Subcutaneous abdominal adipose tissue (tissue), 5 donors: Measurements from ENCODE around the gene TRIM45.

Experiments
- H3K27ac ChIP-seq: one replicate; pipeline ENCODE4 v1.7.0; 2013; ENCODE audit warnings: low read depth, mild to moderate bottlenecking, inconsistent platforms, low read length, moderate library complexity
- H3K27me3 ChIP-seq, 5 donors: one replicate each; pipeline ENCODE4 v1.7.0; 2013; ENCODE audit warnings: low read length in 5 of 5, inconsistent platforms in 1 of 5; ENCODE audit not compliant: control insufficient read depth in 5 of 5, insufficient read depth in 4 of 5
- H3K36me3 ChIP-seq, 5 donors: one replicate each; pipeline ENCODE4 v1.7.0; 2013; ENCODE audit warnings: low read length in 5 of 5; ENCODE audit not compliant: control insufficient read depth in 5 of 5, insufficient read depth in 5 of 5
- H3K4me1 ChIP-seq, 5 donors: one replicate each; pipeline ENCODE4 v1.7.0; 2013; ENCODE audit warnings: low read length in 5 of 5, mild to moderate bottlenecking in 3 of 5, moderate library complexity in 1 of 5; ENCODE audit not compliant: control insufficient read depth in 5 of 5, insufficient read depth in 5 of 5
- H3K4me3 ChIP-seq, 5 donors: one replicate each; pipeline ENCODE4 v1.7.0; 2013; ENCODE audit warnings: low read length in 5 of 5, low read depth in 1 of 5
- H3K9ac ChIP-seq, 5 donors: one replicate each; pipeline ENCODE4 v1.7.0; 2013; ENCODE audit warnings: low read length in 5 of 5, mild to moderate bottlenecking in 4 of 5, moderate library complexity in 3 of 5
- H3K9me3 ChIP-seq, 5 donors: one replicate each; pipeline ENCODE4 v1.7.0; 2013; ENCODE audit warnings: low read length in 5 of 5; ENCODE audit not compliant: control insufficient read depth in 5 of 5
- donor health status: healthy.
- donor health status: healthy.
- donor health status: healthy.
- donor health status: healthy.
- donor health status: healthy.

TRIM45 gene

DNA sequence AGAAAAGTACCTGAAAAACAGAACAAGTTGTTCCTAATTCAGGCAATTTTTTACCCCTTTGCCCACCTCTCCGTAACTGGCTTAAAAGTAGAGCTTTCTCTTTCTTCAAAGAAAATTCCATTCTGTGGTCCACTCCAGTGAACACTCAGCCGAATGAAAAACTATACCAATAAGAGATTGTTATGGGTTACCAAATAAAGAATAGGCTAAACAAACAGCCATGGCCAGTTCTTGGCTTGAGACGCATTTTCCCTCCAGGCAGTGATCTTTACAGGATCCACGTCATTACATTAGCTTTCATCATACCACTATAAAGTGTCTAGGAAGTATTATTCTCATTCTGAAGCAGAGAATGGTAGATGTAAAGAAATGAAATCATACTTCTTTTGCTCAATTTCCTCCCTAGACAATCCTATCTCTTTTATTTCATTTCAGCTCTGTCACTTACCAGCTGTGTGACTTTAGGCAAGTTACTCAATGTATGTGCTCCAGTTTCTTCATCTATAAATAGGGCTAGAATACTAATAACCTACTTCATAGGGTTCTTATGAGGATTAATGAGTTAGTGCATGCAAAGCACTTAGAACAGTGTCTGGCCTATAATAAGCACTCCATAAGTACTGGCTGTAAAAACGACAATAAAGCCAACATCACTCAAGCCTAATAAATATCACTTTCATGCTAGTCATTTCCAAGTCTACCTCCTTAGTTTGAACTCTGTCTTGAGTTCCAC lies 26.5 kb upstream of the TRIM45 start:
- no peak overlapping the region for H3K9ac ChIP-seq
- no peaks in the 10 kb centered on the region for H3K36me3 ChIP-seq
- no peak overlapping the region for H3K4me3 ChIP-seq
- H3K9me3 ChIP-seq: no peaks in the 10 kb centered on the region
- H3K27me3 ChIP-seq: peaks cover 0 to 4% (median 0%) of the 10 kb centered on the region in 5 donors
- H3K4me1 ChIP-seq: no peaks in the 10 kb centered on the region
- H3K27ac ChIP-seq: no peak overlapping the region

- no peak overlapping the region for H3K4me3 ChIP-seq
Observed at GRCh38 chr1:117147341-117147831, 25.8 kb upstream of the TRIM45 start.

DNA sequence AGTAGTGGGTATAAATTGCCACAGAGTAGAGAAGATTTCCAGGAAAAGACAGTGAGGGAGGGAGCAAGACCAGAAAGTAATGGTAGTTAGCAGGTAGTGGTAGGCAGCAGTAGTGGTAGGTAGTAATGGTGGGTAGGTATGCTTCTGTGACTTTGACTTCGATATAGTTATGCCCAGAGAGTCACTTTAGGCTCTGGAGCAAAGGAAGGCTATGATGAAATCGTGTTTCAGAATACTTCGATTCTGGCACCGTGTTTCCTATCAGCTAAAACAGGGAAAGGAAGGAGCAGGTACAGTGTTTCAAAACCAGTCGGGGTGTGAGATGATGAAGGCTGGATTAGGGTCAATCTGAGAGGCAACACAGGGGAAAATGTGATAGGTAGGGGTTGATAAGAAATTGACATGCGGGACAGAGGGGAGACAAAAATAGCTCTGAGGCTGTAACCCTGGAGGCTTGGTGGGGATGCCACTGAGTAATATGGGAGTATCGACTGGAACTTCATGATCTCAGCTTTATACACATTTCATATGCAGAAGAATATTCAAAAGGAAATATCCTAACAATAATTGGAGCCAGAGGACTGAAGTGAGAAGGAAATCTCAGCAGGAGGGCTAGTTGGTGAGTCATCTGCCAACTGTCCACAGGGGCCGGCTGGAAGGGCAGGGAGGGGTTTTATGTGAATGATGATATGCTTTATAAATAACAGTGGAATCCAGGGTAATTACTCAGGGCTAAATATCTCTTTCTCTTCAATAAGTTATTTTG lies 25.2 kb upstream of the TRIM45 start:
- Histone ChIP-seq H3K9ac (no peak overlapping the region), H3K9me3 (no peaks in the 10 kb centered on the region), H3K4me1 (no peaks in the 10 kb centered on the region), H3K36me3 (no peaks in the 10 kb centered on the region), H3K4me3 (no peak overlapping the region), H3K27ac (no peak overlapping the region), H3K27me3 (peaks cover 0 to 4% (median 0%) of the 10 kb centered on the region in 5 donors)

More at GRCh38 chr1:117147341-117147831, 25.8 kb upstream of the TRIM45 start:
- Histone ChIP-seq H3K4me1 (no peaks in the 10 kb centered on the region), H3K36me3 (no peaks in the 10 kb centered on the region), H3K9me3 (no peaks in the 10 kb centered on the region), H3K27ac (no peak overlapping the region), H3K9ac (no peak overlapping the region), H3K27me3 (peaks cover 0 to 4% (median 0%) of the 10 kb centered on the region in 5 donors)

DNA sequence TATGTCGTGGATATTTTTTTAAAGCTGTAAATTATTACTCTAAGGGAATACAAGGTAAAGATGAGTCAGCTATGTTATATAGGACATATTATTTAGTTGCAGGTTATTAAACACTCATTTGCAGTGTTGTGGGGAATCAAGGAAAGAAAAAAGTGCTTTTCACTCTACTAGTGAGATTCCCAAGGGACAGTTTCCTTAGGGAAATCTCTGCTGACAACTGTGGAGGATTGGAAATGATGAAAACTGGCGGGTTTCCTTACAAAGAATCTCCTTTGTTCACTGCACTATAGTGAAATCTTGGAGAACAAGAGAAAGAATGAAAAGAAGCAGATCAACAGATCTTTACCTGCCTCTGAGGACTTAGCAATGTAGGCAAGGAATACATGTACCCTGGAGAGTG lies 24.5 kb upstream of the TRIM45 start:
- H3K27me3 ChIP-seq: peaks cover 0 to 4% (median 0%) of the 10 kb centered on the region in 5 donors
- no peaks in the 10 kb centered on the region for H3K9me3 ChIP-seq

DNA sequence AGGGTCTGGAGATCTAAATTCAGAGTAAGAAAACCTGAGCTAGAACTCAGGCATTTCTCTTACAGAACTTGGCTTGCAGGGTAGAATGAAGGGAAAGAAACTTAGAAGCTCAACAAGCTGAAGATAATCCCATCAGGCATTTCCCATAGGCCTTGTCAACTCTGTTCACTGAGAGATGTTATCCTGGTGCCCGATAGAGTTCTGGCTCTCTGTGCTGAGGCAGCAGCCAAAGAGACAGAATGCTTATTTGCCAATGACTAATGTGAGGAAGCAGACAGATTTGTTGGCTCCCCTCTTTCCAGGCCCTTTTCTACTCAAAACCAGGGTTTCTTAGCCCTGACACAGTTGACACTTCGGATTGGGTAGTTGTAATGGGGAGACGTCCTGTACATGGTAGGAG lies 22.3 kb upstream of the TRIM45 start:
- Histone ChIP-seq H3K9me3 (no peaks in the 10 kb centered on the region), H3K4me3 (no peak overlapping the region), H3K9ac (no peak overlapping the region), H3K36me3 (no peaks in the 10 kb centered on the region), H3K27me3 (peaks cover 0 to 4% (median 0%) of the 10 kb centered on the region in 5 donors), H3K27ac (no peak overlapping the region), H3K4me1 (no peaks in the 10 kb centered on the region)

More for the DNA sequence above, 24.5 kb upstream of the TRIM45 start:
- Histone ChIP-seq H3K27ac (no peak overlapping the region), H3K36me3 (no peaks in the 10 kb centered on the region), H3K4me1 (no peaks in the 10 kb centered on the region), H3K4me3 (no peak overlapping the region), H3K9ac (no peak overlapping the region)

GRCh38 chr1:117143172-117143571 lies 21.6 kb upstream of the TRIM45 start:
- no peak overlapping the region for H3K4me3 ChIP-seq
- no peaks in the 10 kb centered on the region for H3K9me3 ChIP-seq
- no peak overlapping the region for H3K9ac ChIP-seq
- H3K27me3 ChIP-seq: peaks cover 0 to 4% (median 0%) of the 10 kb centered on the region in 5 donors
- H3K4me1 ChIP-seq: no peaks in the 10 kb centered on the region
- no peak overlapping the region for H3K27ac ChIP-seq
- no peaks in the 10 kb centered on the region for H3K36me3 ChIP-seq

DNA sequence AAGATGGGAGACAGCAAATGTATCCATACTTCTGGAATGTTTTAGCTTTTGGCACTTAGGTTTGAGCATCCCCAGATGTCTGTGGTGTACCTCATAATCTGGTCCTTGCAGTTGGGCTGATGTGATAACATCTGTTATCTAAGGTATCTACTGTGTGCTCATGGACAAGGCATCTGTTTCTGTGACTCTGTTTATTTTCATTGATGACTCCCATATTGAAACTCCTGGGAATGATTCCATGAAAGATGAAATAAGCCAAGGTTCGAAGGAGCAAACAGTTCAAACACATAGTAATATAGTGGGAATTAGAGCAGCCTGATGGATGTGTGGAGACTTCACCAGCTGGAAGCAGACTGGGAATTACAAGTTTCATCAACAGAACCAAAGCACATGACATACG lies 20.7 kb upstream of the TRIM45 start:
- Histone ChIP-seq H3K27ac (no peak overlapping the region), H3K27me3 (peaks cover 0 to 4% (median 0%) of the 10 kb centered on the region in 5 donors), H3K36me3 (no peaks in the 10 kb centered on the region), H3K4me3 (no peak overlapping the region), H3K9me3 (no peaks in the 10 kb centered on the region), H3K9ac (no peak overlapping the region), H3K4me1 (no peaks in the 10 kb centered on the region)

DNA sequence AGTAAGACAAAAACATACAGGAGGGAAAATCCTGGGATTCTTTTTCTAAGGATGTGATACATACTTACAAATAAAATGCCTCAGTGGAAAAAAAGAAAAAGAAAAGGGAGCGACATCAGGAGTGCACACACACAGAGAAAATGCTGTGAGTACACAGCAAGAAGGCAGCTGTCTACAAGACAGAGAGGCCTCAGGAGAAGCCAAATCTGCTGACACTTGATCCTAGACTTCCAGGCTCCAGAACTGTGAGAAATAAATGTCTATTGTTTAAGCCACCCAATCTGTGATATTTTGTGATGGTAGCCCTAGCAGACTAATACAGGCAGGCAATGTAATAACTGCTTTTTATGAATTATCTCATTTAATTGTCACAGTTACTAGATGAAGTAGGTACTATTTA lies 17.0 kb upstream of the TRIM45 start:
- Histone ChIP-seq H3K27ac (no peak overlapping the region), H3K27me3 (no peaks in the 10 kb centered on the region), H3K9me3 (no peaks in the 10 kb centered on the region), H3K9ac (no peak overlapping the region), H3K4me3 (no peak overlapping the region), H3K4me1 (no peaks in the 10 kb centered on the region), H3K36me3 (no peaks in the 10 kb centered on the region)

DNA sequence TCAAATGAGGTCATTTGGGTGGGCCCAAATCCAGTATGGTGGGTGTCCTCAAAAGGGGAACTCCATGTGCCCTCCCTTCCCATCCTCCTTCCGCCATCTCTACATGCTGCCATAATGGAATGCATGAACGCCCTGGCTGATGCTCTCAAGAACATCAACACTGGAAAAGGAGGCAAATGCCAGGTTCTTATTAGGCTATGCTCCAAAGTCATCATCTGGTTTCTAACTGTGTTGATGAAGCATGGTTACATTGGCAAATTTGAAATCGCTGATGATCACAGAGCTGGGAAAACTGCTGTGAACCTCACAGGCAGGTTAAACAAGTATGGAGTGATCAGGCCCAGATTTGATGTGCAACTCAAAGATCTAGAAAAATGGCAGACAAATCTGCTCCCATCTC lies 16.6 kb upstream of the TRIM45 start:
- Histone ChIP-seq H3K9me3 (no peaks in the 10 kb centered on the region), H3K4me1 (no peaks in the 10 kb centered on the region), H3K36me3 (no peaks in the 10 kb centered on the region), H3K27ac (no peak overlapping the region), H3K4me3 (no peak overlapping the region), H3K9ac (no peak overlapping the region), H3K27me3 (no peaks in the 10 kb centered on the region)

DNA sequence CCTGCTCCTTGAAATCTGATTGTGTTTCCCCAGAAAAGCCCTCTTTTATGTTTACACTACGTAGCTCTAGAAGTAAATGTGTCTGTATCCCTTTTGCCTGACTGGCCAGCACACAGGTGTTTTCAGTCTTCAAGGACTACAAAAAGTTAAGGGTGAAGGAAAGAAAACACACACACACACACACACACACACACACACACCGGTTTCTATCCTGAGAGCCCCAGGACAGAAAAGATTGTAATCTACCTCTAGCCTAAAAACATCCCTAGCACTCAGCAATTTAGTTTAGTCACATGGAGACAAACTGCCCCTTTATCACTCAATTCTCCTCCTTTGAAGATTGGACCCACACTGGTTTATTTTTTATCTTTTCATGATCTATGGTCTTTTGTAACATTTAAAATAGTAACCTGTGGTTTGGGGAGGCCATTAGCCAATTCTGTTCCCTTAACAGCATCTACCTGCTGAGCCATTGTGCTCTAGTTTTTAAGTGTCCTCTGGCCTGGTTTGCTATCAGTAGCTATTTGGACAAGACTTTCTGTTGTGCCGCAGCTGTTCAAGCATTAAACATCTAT lies 15.8 kb upstream of the TRIM45 start:
- no peaks in the 10 kb centered on the region for H3K9me3 ChIP-seq
- H3K9ac ChIP-seq: no peak overlapping the region
- H3K27me3 ChIP-seq: no peaks in the 10 kb centered on the region
- no peak overlapping the region for H3K4me3 ChIP-seq
- no peaks in the 10 kb centered on the region for H3K4me1 ChIP-seq
- no peaks in the 10 kb centered on the region for H3K36me3 ChIP-seq
- no peak overlapping the region for H3K27ac ChIP-seq
